Gastroesophageal sphincter (tissue), 4 donors: Measurements from ENCODE around the gene FAM83E. TPM values are rescaled to one million over a fixed set of nuclear protein-coding genes. Genes with fewer than 3 reads are reported as not detected.
A peak's percentile ranks its signal among the peaks of the same experiment; 100 is the strongest.

Experiments
- ATAC-seq: fragments of 150-250 bp; one replicate; pipeline ENCODE4 v1.9.1; 2016; ENCODE audit warnings: mild to moderate bottlenecking, moderate library complexity
- H3K27ac ChIP-seq, 4 donors: fragments of 200-600 bp; sonication (generic) in 3 of 4; 1 replicate in 3 of 4; 2 replicates in 1 of 4; pipeline ENCODE4 v1.5.1; 2016 to 2019
- H3K27me3 ChIP-seq: fragments of 200-600 bp; sonication (generic); one replicate; pipeline ENCODE4 v1.5.1; 2019
- H3K36me3 ChIP-seq, 2 donors: fragments of 200-600 bp; sonication (generic); one replicate each; pipeline ENCODE4 v1.5.1; 2019; ENCODE audit warnings: control low read depth in 1 of 2
- H3K4me1 ChIP-seq, 3 donors: fragments of 200-600 bp; sonication (generic); 1 replicate in 2 of 3; 2 replicates in 1 of 3; pipeline ENCODE4 v1.5.1; 2016 to 2019; ENCODE audit warnings: control low read depth in 2 of 3
- H3K4me3 ChIP-seq, 2 donors: fragments of 200-600 bp; sonication (generic); one replicate each; pipeline ENCODE4 v1.5.1; 2019; ENCODE audit warnings: mild to moderate bottlenecking in 1 of 2, moderate library complexity in 1 of 2
- H3K9me3 ChIP-seq, 3 donors: fragments of 200-600 bp; sonication (generic); one replicate each; pipeline ENCODE4 v1.5.1; 2017 to 2019; ENCODE audit warnings: control low read depth in 2 of 3
- EP300 ChIP-seq: sonication (generic); formaldehyde crosslinking; IDR thresholded peaks from one replicate; pipeline ENCODE4 v1.6.1; 2017; ENCODE audit warnings: antibody characterized with exemption, mild to moderate bottlenecking
- POLR2A ChIP-seq, 2 donors: fragments of 450-650 bp; IDR thresholded peaks; one replicate each; pipeline ENCODE4 v1.6.1; 2017; ENCODE audit warnings: antibody characterized with exemption in 2 of 2, mild to moderate bottlenecking in 2 of 2, moderate library complexity in 1 of 2
- POLR2AphosphoS5 ChIP-seq: sonication (generic); formaldehyde crosslinking; IDR thresholded peaks from one replicate; pipeline ENCODE4 v1.6.1; 2017; ENCODE audit warnings: antibody characterized with exemption
- WGBS, 2 donors: methylation state at CpG; one replicate each; pipeline ENCODE4 v1.1.5; 2018; ENCODE audit warnings: low coverage in 1 of 2; 5-methylcytosine and 5-hydroxymethylcytosine counted together
- total RNA-seq, 4 donors: library from RNA; depleted of rRNA; stranded (reverse); fragments of >200 nt; gene quantifications; one replicate each; pipeline ENCODE4 v1.1.0, GENCODE V29; 2016
- TF ChIP-seq, protein P1 (sequence below), 4 experiments: fragments of 200-600 bp in 2 of 4; fragments of 450-650 bp in 2 of 4; sonication (generic) in 1 of 4; IDR thresholded peaks; one replicate each; pipeline ENCODE4 v1.5.1; 2017 to 2019; ENCODE audit warnings: antibody characterized with exemption in 4 of 4, mild to moderate bottlenecking in 2 of 4, moderate library complexity in 2 of 4

FAM83E gene
- total RNA-seq, 4 donors from 2014 or later: 1.5 TPM; not detected in 3

DNA sequence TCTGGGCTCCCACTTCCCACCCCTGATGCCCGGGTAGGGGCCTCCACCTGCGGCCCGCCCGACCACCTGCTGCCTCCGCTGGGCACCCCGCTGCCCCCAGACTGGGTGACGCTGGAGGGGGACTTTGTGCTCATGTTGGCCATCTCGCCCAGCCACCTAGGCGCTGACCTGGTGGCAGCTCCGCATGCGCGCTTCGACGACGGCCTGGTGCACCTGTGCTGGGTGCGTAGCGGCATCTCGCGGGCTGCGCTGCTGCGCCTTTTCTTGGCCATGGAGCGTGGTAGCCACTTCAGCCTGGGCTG lies 14.4 kb upstream of the FAM83E start:
- Histone ChIP-seq H3K27me3 (no peaks in the 10 kb centered on the region), H3K4me1 (peaks cover 7 to 75% (median 36%) of the 10 kb centered on the region in 3 donors), H3K27ac (peak overlapping the region; percentile 41 to 98 (median 89)), H3K36me3 (peaks cover 0 to 52% of the 10 kb centered on the region in 2 donors), H3K9me3 (no peaks in the 10 kb centered on the region), H3K4me3 (no peak overlapping the region)
- TF ChIP-seq POLR2A (IDR thresholded peaks at IDR 0.05) (no peak), EP300 (no peak), POLR2AphosphoS5 (no peak)
- TF ChIP-seq, protein P1, sequence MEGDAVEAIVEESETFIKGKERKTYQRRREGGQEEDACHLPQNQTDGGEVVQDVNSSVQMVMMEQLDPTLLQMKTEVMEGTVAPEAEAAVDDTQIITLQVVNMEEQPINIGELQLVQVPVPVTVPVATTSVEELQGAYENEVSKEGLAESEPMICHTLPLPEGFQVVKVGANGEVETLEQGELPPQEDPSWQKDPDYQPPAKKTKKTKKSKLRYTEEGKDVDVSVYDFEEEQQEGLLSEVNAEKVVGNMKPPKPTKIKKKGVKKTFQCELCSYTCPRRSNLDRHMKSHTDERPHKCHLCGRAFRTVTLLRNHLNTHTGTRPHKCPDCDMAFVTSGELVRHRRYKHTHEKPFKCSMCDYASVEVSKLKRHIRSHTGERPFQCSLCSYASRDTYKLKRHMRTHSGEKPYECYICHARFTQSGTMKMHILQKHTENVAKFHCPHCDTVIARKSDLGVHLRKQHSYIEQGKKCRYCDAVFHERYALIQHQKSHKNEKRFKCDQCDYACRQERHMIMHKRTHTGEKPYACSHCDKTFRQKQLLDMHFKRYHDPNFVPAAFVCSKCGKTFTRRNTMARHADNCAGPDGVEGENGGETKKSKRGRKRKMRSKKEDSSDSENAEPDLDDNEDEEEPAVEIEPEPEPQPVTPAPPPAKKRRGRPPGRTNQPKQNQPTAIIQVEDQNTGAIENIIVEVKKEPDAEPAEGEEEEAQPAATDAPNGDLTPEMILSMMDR (IDR thresholded peaks at IDR 0.05): no peak
- no peak for ATAC-seq
- WGBS, 2 donors: 84% methylated on average over 14 of the region's 22 CpGs; no CpG with 5 or more reads in 1 of the 2 donors

DNA sequence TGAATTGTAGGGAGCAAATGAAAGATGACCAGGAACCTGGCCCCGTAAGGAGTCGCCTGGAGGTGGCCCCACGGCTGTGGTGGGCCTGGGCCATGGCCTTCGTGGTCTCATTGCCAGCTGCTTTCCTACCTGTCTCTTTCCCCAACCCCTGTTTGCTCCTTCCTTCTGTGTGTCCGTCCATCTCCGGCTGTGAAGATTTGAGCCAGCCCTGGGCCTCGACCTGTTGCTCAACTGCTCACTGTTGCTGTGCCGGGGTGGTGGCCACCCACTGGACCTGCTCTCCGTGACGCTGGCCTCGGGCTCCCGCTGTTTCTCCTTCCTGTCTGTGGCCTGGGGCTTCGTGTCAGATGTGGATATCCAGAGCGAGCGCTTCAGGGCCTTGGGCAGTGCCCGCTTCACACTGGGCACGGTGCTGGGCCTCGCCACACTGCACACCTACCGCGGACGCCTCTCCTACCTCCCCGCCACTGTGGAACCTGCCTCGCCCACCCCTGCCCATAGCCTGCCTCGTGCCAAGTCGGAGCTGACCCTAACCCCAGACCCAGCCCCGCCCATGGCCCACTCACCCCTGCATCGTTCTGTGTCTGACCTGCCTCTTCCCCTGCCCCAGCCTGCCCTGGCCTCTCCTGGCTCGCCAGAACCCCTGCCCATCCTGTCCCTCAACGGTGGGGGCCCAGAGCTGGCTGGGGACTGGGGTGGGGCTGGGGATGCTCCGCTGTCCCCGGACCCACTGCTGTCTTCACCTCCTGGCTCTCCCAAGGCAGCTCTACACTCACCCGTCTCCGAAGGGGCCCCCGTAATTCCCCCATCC lies 13.8 kb upstream of the FAM83E start:
- Histone ChIP-seq H3K27ac (peak overlapping the region in 3 of 4 donors; percentile 86 to 98 (median 92)), H3K27me3 (no peaks in the 10 kb centered on the region), H3K9me3 (no peaks in the 10 kb centered on the region), H3K4me3 (no peak overlapping the region), H3K4me1 (peaks cover 3 to 72% (median 31%) of the 10 kb centered on the region in 3 donors), H3K36me3 (peaks cover 0 to 52% of the 10 kb centered on the region in 2 donors)
- TF ChIP-seq POLR2AphosphoS5: no peak
- TF ChIP-seq POLR2A (IDR thresholded peaks at IDR 0.05): no peak
- TF ChIP-seq EP300: no peak
- TF ChIP-seq, protein P1 (IDR thresholded peaks at IDR 0.05): no peak
- ATAC-seq: no peak
- WGBS, 2 donors: 68 to 80% methylated on average over 5 to 11 of the region's 34 CpGs

DNA sequence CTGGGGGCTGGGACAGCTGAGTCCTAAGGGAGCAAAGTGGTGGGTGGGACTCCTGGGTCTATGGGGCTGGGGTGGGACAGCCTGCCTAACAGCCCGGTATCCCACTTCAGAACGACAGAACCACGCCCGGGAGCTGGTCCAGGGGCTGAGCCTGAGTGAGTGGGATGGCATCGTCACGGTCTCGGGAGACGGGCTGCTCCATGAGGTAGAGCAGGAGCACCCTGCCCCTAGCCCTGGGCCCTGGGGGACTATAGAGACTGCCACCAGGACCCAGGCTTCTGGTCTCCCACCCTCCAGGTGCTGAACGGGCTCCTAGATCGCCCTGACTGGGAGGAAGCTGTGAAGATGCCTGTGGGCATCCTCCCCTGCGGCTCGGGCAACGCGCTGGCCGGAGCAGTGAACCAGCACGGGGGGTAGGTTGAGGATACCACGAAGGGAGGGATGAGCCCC lies 13.0 kb upstream of the FAM83E start:
- Histone ChIP-seq H3K9me3 (no peaks in the 10 kb centered on the region), H3K4me3 (no peak overlapping the region), H3K4me1 (peaks cover 0 to 72% (median 31%) of the 10 kb centered on the region in 3 donors), H3K27ac (peak overlapping the region in 3 of 4 donors; percentile 7 to 98 (median 92)), H3K36me3 (peaks cover 0 to 48% of the 10 kb centered on the region in 2 donors), H3K27me3 (no peaks in the 10 kb centered on the region)
- TF ChIP-seq POLR2AphosphoS5: no peak
- TF ChIP-seq POLR2A (IDR thresholded peaks at IDR 0.05): peak in 1 of 2 donors; percentile 14
- TF ChIP-seq, protein P1 (IDR thresholded peaks at IDR 0.05): no peak
- TF ChIP-seq EP300: no peak
- WGBS, 2 donors: no CpG with 5 or more reads among the region's 17 CpGs
- ATAC-seq: no peak

DNA sequence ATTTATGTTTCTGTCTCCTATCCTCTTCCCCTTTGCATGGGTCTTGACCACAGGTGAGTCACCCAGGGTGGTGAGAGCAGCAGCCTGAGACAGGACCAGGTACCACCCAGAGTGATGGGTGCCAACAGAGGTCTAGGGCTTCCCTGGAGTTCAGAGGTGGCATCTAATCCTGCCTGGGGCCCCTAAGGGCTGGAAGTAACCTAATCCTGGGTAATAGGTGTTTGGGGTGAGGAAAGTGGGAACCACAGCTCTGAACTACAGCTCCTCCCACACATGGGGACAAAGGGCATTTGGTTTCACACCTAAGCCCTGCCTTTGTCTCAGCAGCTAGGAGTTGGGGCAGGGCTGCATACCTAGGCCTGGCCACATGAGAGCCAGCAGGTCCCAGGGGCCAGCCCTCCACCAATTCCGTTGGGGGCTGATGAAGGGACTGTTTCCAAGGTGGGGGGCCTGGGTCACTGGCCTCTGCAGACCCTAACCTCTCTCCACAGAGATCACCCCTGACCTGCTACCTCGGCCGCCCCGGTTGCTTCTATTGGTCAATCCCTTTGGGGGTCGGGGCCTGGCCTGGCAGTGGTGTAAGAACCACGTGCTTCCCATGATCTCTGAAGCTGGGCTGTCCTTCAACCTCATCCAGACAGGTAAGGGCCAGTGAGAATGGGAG lies 12.5 kb upstream of the FAM83E start:
- TF ChIP-seq POLR2A (IDR thresholded peaks at IDR 0.05): no peak
- TF ChIP-seq EP300: no peak
- TF ChIP-seq, protein P1 (IDR thresholded peaks at IDR 0.05): no peak
- TF ChIP-seq POLR2AphosphoS5: no peak
- Histone ChIP-seq H3K27me3 (no peaks in the 10 kb centered on the region), H3K4me3 (no peak overlapping the region), H3K9me3 (no peaks in the 10 kb centered on the region), H3K27ac (peak overlapping the region in 3 of 4 donors; percentile 7 to 98 (median 92)), H3K36me3 (peaks cover 0 to 43% of the 10 kb centered on the region in 2 donors), H3K4me1 (peaks cover 0 to 72% (median 32%) of the 10 kb centered on the region in 3 donors)
- ATAC-seq: no peak
- 80% methylated on average over 1 of the region's 6 CpGs; no CpG with 5 or more reads in 1 of the 2 donors for WGBS, 2 donors
